ENCODE results near the gene VKORC1L1. TPM values are rescaled to one million over a fixed set of nuclear protein-coding genes. Genes with fewer than 3 reads are reported as not detected.
"Not testable (repeated sequence)": the region's sequence is repeated elsewhere in the genome, so short reads cannot be mapped to it uniquely, and the experiment has no call there.

Gene VKORC1L1
- total RNA-seq, 1 donor from 2014 or later = 28.8 TPM

GRCh38 chr7:65927489-65928448, 54.9 kb downstream of the VKORC1L1 start:
- H3K4me3 Mint-ChIP-seq = no peak overlapping the region
- no peak for DNase-seq (ENCODE audit: low spot score)
- no peaks in the 10 kb centered on the region for H3K27me3 Mint-ChIP-seq (ENCODE audit: insufficient read depth)
- no peaks in the 10 kb centered on the region for H3K4me1 Mint-ChIP-seq (ENCODE audit: low read depth)
- peaks cover 3% of the 10 kb centered on the region for H3K36me3 Mint-ChIP-seq (ENCODE audit: low read depth)
- no peaks in the 10 kb centered on the region for H3K9me3 Mint-ChIP-seq
- H3K27ac Mint-ChIP-seq = no peak overlapping the region
- intact Hi-C loops (cut with micrococcal nuclease) = no loop called here

GRCh38 chr7:65931685-65932084, 58.8 kb downstream of the VKORC1L1 start:
- intact Hi-C loops (cut with micrococcal nuclease) = no loop called here
- H3K4me3 Mint-ChIP-seq = no peak overlapping the region
- peaks cover 6% of the 10 kb centered on the region for H3K9me3 Mint-ChIP-seq
- peaks cover 12% of the 10 kb centered on the region for H3K4me1 Mint-ChIP-seq (ENCODE audit: low read depth)
- no peaks in the 10 kb centered on the region for H3K27me3 Mint-ChIP-seq (ENCODE audit: insufficient read depth)
- H3K27ac Mint-ChIP-seq = no peak overlapping the region
- DNase-seq (ENCODE audit: low spot score) = no peak
- peaks cover 11% of the 10 kb centered on the region for H3K36me3 Mint-ChIP-seq (ENCODE audit: low read depth)

DNA sequence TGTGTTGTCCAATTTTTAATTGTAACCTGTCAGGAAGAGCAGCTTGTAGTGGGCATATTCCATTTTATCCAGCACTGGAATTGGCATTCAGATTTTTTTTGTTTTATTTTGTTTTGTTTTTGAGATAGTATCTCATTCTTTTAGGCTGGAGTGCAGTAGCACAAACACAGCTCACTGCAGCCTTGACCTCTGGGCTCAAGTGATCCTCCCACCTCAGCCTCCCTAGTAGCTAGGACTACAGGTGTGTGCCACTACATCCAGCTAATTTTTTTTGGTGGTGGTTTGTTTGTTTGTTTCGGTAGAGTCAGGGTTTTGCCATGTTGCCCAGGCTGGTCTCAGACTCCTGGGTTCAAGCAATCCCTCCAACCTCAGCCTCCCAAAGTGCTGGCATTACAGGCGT, 64.4 kb downstream of the VKORC1L1 start:
- Mint-ChIP-seq H3K27ac (no peak overlapping the region), H3K36me3 (ENCODE audit: low read depth) (peaks cover 15% of the 10 kb centered on the region), H3K9me3 (peaks cover 6% of the 10 kb centered on the region), H3K4me1 (ENCODE audit: low read depth) (peaks cover 12% of the 10 kb centered on the region), H3K4me3 (no peak overlapping the region), H3K27me3 (ENCODE audit: insufficient read depth) (no peaks in the 10 kb centered on the region)
- intact Hi-C loops (cut with micrococcal nuclease) = no loop called here
- no peak for DNase-seq (ENCODE audit: low spot score)

- Mint-ChIP-seq H3K36me3 (ENCODE audit: low read depth) (peaks cover 15% of the 10 kb centered on the region), H3K4me3 (no peak overlapping the region), H3K4me1 (ENCODE audit: low read depth) (peaks cover 12% of the 10 kb centered on the region), H3K27me3 (ENCODE audit: insufficient read depth) (no peaks in the 10 kb centered on the region), H3K27ac (no peak overlapping the region), H3K9me3 (peaks cover 6% of the 10 kb centered on the region)
- no peak for DNase-seq (ENCODE audit: low spot score)
- intact Hi-C loops (cut with micrococcal nuclease) = no loop called here
Observed at GRCh38 chr7:65938336-65938895, 65.5 kb downstream of the VKORC1L1 start.

GRCh38 chr7:65945787-65946186, 72.9 kb downstream of the VKORC1L1 start:
- H3K4me1 Mint-ChIP-seq (ENCODE audit: low read depth); DNase-seq (ENCODE audit: low spot score); H3K9me3 Mint-ChIP-seq; H3K27me3 Mint-ChIP-seq (ENCODE audit: insufficient read depth); intact Hi-C loops (cut with micrococcal nuclease); H3K36me3 Mint-ChIP-seq (ENCODE audit: low read depth); H3K27ac Mint-ChIP-seq; H3K4me3 Mint-ChIP-seq: not testable (repeated sequence)

GRCh38 chr7:65946904-65947303, 74.0 kb downstream of the VKORC1L1 start:
- H3K27ac Mint-ChIP-seq = no peak overlapping the region
- H3K4me3 Mint-ChIP-seq = no peak overlapping the region
- no peaks in the 10 kb centered on the region for H3K9me3 Mint-ChIP-seq
- no peaks in the 10 kb centered on the region for H3K27me3 Mint-ChIP-seq (ENCODE audit: insufficient read depth)
- intact Hi-C loops (cut with micrococcal nuclease) = no loop called here
- DNase-seq (ENCODE audit: low spot score) = no peak
- no peaks in the 10 kb centered on the region for H3K36me3 Mint-ChIP-seq (ENCODE audit: low read depth)
- no peaks in the 10 kb centered on the region for H3K4me1 Mint-ChIP-seq (ENCODE audit: low read depth)

DNA sequence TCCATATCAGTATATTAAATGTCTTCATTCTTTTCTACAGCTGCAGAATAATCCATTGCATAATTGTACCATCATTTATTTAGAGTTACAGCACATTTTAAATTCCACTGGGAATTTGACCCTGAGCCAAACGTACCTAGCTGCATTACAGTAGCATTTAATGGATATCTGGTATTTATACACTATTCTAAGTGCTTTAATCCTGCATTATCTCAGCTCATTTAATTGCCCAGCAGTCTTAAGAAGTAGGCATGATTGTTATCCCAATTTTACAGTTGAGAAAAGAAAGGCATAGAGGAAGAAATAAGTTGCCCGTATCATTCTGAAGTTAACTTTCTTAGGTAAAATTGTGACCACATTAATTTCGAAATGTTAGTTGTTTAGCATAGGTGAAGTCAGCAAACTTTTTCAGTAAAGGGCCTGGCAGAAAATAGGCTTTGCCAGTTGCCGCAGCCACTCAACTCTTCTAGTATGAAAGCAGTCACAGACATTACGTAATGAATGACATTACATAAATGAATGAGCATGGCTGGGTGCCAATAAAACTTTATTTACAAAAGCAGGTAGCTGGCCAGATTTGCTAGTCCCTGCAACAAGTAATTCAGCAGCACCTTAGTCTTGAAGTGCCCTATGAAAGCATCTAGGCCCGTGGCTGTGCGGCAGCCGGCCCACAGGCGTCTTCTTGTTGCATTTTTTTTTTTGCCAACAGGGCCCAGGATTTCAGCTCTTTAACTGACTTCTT, 79.1 kb downstream of the VKORC1L1 start:
- intact Hi-C loops (cut with micrococcal nuclease) = no loop called here
- no peak overlapping the region for H3K4me3 Mint-ChIP-seq
- no peak for DNase-seq (ENCODE audit: low spot score)
- H3K27ac Mint-ChIP-seq = no peak overlapping the region
- no peaks in the 10 kb centered on the region for H3K4me1 Mint-ChIP-seq (ENCODE audit: low read depth)
- H3K9me3 Mint-ChIP-seq = no peaks in the 10 kb centered on the region
- H3K27me3 Mint-ChIP-seq (ENCODE audit: insufficient read depth) = no peaks in the 10 kb centered on the region
- peaks cover 4% of the 10 kb centered on the region for H3K36me3 Mint-ChIP-seq (ENCODE audit: low read depth)

DNA sequence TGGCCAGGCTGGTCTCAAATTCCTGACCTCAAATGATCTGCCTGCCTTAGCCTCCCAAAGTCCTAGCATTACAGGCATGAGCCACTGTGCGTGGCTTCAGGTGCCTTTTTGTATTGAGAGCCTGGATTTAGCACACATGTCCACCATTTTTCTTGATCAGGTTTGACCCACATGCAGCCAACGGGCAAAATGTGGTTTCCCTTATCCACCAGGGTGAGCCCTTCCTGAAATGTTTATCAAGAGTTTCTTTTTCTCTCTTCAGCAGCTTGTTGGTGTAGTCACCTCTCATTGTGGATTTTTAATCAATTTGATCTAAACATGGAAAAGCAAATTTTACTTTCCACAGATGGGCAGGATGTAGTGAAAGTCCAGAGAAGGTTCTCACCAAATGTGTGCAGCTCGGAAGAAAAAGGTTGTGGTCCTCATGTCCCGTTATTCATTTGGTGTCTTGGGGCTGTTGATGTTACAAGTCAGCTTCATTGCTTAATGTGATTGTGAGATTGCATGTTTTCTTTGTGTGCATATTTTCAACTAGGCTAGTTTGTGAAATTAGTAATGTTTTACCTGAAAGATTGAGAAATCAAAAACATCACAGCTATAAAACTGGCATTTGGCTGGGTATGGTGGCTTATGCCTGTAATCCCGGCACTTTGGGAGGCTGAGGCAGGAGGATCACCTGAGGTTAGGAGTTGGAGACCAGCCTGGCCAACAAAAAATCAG, 80.3 kb downstream of the VKORC1L1 start:
- intact Hi-C loops (cut with micrococcal nuclease) = no loop called here
- H3K4me1 Mint-ChIP-seq (ENCODE audit: low read depth) = no peaks in the 10 kb centered on the region
- no peaks in the 10 kb centered on the region for H3K27me3 Mint-ChIP-seq (ENCODE audit: insufficient read depth)
- no peak for DNase-seq (ENCODE audit: low spot score)
- H3K9me3 Mint-ChIP-seq = no peaks in the 10 kb centered on the region
- H3K4me3 Mint-ChIP-seq = no peak overlapping the region
- H3K36me3 Mint-ChIP-seq (ENCODE audit: low read depth) = peaks cover 4% of the 10 kb centered on the region
- H3K27ac Mint-ChIP-seq = no peak overlapping the region

- no peak overlapping the region for H3K4me3 Mint-ChIP-seq
- no peak for DNase-seq (ENCODE audit: low spot score)
- peaks cover 4% of the 10 kb centered on the region for H3K36me3 Mint-ChIP-seq (ENCODE audit: low read depth)
- no peaks in the 10 kb centered on the region for H3K4me1 Mint-ChIP-seq (ENCODE audit: low read depth)
- no peak overlapping the region for H3K27ac Mint-ChIP-seq
- intact Hi-C loops (cut with micrococcal nuclease) = no loop called here
- no peaks in the 10 kb centered on the region for H3K27me3 Mint-ChIP-seq (ENCODE audit: insufficient read depth)
- H3K9me3 Mint-ChIP-seq = no peaks in the 10 kb centered on the region
Observed at GRCh38 chr7:65953890-65954450, 81.1 kb downstream of the VKORC1L1 start.

- H3K27me3 Mint-ChIP-seq (ENCODE audit: insufficient read depth) = no peaks in the 10 kb centered on the region
- no peak overlapping the region for H3K27ac Mint-ChIP-seq
- no peak for DNase-seq (ENCODE audit: low spot score)
- intact Hi-C loops (cut with micrococcal nuclease) = no loop called here
- no peak overlapping the region for H3K4me3 Mint-ChIP-seq
- H3K9me3 Mint-ChIP-seq = no peaks in the 10 kb centered on the region
- peaks cover 13% of the 10 kb centered on the region for H3K36me3 Mint-ChIP-seq (ENCODE audit: low read depth)
- no peaks in the 10 kb centered on the region for H3K4me1 Mint-ChIP-seq (ENCODE audit: low read depth)
Observed at GRCh38 chr7:65955718-65956117, 82.8 kb downstream of the VKORC1L1 start.

DNA sequence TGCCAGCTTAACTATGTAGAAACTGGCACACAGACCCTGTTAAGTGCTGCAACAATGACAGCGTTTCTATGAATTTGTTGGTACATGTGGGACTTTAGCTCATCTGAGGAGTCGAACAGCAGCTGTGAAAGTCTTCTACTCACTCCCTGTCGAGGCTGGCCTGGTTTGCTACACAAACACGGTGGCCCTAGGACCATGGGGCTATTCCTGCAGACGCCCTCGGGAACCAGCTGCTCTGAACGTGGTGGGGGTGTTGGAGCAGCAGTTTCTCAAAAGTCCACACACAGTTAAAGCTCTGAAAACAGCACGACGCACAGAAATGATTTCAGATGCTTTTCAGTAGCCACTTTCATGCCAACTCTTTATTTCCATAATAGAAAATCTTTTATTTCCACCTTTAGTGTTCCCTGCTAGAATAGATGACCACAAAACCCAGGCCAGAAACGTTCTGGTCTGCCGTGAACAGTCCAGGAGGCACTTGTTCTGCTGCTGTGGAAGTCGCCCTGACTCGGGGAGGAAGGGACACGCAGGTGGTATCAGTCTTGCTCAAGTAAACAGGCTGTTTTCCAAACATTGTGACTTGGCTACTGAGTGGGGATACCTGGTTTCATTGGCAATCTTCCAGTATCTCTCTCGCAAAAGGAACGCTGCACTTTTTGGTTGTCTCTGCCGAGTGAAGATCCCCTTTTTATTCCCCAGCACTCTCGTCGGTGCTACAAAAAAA, 87.6 kb downstream of the VKORC1L1 start:
- DNase-seq (ENCODE audit: low spot score) = no peak
- intact Hi-C loops (cut with micrococcal nuclease) = no loop called here

DNA sequence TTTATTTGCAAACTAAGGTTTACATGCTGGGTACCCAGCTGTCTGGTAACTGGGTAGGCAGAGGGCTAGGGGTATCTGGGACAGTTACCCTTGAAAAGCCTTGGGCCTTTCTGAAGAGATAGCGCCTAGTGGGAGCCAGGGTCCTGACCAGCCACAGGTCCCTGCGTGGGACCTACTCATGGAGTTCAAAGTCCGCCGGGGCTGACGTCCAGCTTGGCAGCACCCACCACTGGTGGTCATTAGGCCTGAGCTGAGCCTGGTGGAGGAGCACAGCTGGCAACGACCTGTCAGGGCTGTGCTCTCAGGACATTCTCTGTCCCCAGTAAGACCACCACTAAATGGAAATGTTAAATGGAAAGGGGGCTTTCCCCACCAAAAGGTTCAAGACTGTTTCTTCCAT, 89.2 kb downstream of the VKORC1L1 start:
- DNase-seq (ENCODE audit: low spot score) = no peak
- Mint-ChIP-seq H3K4me1 (ENCODE audit: low read depth) (no peaks in the 10 kb centered on the region), H3K27ac (no peak overlapping the region), H3K36me3 (ENCODE audit: low read depth) (peaks cover 31% of the 10 kb centered on the region), H3K27me3 (ENCODE audit: insufficient read depth) (no peaks in the 10 kb centered on the region), H3K9me3 (no peaks in the 10 kb centered on the region), H3K4me3 (no peak overlapping the region)
- intact Hi-C loops (cut with micrococcal nuclease) = no loop called here

More for the DNA sequence above, 87.6 kb downstream of the VKORC1L1 start:
- H3K27me3 Mint-ChIP-seq (ENCODE audit: insufficient read depth) = no peaks in the 10 kb centered on the region
- H3K4me3 Mint-ChIP-seq = no peak overlapping the region
- no peaks in the 10 kb centered on the region for H3K9me3 Mint-ChIP-seq
- peaks cover 27% of the 10 kb centered on the region for H3K36me3 Mint-ChIP-seq (ENCODE audit: low read depth)
- no peaks in the 10 kb centered on the region for H3K4me1 Mint-ChIP-seq (ENCODE audit: low read depth)
- no peak overlapping the region for H3K27ac Mint-ChIP-seq
